ENCODE measurements around the gene ALOX15.

DNA sequence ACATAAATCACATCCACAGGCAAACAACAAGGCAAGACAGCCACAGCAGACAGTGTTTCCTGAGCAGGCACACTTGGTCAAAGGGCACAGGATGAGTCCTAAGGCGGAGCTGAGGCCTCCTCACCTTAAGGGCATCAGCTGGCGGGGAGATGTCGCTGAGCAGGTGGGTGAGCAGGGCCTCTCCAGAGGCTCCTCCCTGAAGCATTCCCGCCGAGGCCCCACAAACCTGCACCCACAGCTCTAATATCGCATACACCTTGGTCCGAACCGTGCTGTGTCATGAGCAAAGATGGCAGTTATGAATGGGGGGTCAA, 33.2 kb upstream of the ALOX15 start:
- TF ChIP-seq, protein P1, sequence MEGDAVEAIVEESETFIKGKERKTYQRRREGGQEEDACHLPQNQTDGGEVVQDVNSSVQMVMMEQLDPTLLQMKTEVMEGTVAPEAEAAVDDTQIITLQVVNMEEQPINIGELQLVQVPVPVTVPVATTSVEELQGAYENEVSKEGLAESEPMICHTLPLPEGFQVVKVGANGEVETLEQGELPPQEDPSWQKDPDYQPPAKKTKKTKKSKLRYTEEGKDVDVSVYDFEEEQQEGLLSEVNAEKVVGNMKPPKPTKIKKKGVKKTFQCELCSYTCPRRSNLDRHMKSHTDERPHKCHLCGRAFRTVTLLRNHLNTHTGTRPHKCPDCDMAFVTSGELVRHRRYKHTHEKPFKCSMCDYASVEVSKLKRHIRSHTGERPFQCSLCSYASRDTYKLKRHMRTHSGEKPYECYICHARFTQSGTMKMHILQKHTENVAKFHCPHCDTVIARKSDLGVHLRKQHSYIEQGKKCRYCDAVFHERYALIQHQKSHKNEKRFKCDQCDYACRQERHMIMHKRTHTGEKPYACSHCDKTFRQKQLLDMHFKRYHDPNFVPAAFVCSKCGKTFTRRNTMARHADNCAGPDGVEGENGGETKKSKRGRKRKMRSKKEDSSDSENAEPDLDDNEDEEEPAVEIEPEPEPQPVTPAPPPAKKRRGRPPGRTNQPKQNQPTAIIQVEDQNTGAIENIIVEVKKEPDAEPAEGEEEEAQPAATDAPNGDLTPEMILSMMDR (IDR thresholded peaks at IDR 0.05; ENCODE audit: insufficient read depth, low read length, poor library complexity, severe bottlenecking): no peak
- no peak for TF ChIP-seq EZH2phosphoT487 (conservative IDR thresholded peaks at IDR 0.05; ENCODE audit: low read length)

Measured in SU-DHL-6 (cell line).